ENCODE measurements around the gene CST11.

Gene CST11

DNA sequence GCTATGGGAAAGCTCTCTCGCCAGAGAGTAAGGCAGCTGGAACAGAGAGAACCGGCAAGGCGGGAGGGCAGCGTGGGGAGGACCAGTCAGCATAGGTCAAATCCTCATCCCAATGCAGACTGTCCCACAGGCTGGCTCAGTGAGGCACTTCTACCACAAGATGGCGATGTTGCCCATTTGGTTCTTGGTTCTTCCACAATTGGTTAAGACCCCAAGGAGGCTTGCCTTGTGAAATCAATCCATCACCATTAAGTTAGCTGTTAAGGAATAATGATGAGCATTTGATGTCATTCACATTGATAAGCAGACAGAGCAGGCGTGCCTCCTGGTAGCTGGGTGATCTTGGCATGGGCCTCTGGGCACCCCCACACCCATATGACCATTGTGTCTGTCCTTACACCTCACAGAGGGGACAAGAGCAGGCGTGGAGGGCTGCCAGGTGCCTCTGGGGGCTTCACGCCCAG is 10.8 kb downstream of the CST11 start:
- TF ChIP-seq GATA3 (IDR thresholded peaks at IDR 0.05; ENCODE audit: low read depth, low read length) (no peak), GATA2 (IDR thresholded peaks at IDR 0.05; ENCODE audit: low read depth, low read length) (no peak)

DNA sequence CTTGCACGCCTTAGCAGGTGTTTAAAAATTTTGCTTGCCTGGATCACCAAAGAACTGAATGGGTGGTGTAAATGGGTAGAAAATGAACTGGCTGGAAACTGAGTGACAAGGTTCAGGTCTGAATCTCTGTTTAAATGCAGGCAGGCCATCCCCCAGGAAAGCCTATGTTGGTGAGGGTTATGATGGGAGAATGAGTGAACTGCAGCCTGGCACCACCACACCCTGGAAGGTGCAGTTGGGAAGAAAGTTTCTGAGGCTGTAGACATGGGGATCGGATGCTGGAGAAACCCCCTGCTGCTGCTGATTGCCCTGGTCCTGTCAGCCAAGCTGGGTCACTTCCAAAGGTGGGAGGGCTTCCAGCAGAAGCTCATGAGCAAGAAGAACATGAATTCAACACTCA is 12.7 kb downstream of the CST11 start:
- TF ChIP-seq GATA2 (IDR thresholded peaks at IDR 0.05; ENCODE audit: low read depth, low read length) (no peak), GATA3 (IDR thresholded peaks at IDR 0.05; ENCODE audit: low read depth, low read length) (no peak)

DNA sequence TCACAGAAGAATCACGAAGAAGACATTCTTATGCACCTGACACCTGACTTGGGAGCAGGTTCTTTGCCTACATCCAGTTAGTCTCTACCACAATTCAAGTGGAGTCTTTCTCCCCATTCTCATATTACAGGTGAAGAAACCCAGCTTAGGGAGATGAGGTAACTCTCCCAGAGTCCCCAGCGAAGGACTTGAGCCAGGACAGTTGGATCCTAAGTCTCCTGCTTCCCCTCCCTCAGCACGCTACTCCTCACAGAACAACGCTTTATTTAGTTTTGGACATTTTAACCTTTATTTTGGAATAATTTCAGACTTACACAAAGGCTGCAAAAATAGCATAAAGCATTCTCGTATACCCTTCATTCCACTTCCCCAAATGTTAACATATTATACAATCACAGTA is 14.0 kb downstream of the CST11 start:
- TF ChIP-seq GATA3 (IDR thresholded peaks at IDR 0.05; ENCODE audit: low read depth, low read length) (no peak), GATA2 (IDR thresholded peaks at IDR 0.05; ENCODE audit: low read depth, low read length) (no peak)

DNA sequence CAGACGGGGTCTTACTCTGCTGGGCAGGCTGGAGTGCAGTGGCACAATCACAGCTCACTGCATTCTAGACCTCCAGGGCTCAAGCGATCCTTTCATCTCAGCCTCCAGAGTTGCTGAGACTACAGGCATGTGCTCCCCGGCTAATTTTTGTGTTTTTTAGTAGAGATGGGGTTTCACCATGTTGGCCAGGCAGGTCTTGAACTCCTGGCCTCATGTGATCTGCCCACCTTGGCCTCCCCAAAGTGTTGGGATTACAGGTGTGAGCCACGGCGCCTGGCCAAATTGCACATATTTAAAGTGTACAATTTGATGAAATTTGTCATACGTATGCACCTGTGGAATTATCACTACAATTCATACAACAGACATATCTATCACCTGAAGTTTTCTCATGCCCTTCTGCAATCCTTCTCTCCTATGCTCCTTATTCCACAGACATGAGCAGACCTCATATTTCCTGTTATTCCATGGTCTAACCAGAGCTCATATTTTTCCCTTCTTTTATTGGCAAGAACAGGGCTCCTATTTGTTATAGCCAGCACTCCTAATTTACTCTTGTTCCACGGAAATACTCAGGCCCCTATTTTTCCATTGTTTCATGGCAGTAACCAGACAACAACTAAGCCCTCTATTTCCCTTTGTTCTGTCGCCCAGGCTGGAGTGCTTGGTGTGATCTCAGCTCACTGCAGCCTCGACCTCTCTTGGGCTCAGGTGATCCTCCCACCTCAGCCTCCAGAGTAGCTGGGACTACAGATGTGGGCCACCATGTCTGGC is 15.4 kb downstream of the CST11 start:
- TF ChIP-seq GATA3 (IDR thresholded peaks at IDR 0.05; ENCODE audit: low read depth, low read length), result no peak
- no peak for TF ChIP-seq GATA2 (IDR thresholded peaks at IDR 0.05; ENCODE audit: low read depth, low read length)

DNA sequence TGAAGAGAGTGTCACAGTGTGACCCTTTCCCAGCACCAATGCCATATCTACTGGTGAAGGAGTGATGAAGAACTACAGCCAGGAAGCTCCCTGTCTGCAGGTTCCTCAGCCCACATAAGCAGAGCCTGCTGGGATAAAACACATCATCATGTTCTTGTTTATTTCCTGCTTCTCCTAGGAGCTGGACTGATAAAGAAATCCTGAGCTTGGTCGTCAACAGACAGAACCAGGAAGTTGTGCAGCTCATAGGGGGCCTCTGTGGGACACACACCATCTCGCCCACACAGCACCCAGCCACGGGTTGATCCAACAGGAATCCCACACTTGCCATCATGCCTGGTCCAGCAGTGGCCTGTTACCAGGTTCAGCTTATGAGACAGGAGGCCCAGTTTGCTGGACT is 16.0 kb downstream of the CST11 start:
- TF ChIP-seq GATA3 (IDR thresholded peaks at IDR 0.05; ENCODE audit: low read depth, low read length) (no peak), GATA2 (IDR thresholded peaks at IDR 0.05; ENCODE audit: low read depth, low read length) (no peak)

DNA sequence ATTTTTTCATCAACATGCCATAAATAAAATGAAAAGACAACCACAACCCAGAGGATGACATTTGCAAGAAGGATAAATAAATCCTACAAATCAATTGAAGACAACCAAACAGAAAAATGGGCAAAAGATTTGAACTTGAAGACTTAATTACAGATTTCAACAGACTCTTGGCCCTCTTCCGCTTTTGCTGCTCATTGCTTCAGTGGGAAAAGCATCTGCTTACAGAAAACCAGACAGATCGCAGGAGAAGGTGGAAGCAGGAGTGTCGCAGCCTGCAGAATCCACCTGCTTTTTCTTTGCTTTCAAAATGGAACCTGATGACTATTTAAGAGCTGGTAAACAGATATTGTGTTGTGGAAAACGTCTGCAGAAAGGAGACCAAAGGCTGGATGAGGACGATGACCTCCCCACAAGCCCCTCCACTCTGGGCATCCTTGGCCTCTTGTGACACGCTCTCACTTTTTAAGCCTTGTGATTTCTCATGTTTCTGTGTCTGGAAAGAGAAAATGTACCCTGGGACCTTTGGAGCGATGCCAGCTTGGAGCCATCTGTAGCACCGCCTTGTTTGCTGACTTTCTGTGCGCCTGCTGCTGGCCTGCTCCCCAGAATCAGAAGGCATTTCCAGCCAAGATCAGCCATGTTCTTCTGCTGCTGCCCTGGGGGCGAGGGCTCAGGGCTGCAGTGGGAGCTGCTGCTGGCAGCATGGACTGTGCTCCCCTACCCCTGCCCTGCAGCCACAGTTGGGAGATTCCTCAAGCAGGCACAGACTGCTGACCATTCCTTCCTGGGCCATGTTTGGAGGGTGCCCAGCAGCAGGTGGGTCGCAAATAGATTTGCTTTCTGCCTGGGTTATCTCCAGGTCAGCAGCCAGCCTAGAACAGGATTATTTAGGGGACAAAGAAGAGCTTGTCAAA is 16.8 kb downstream of the CST11 start:
- no peak for TF ChIP-seq GATA3 (IDR thresholded peaks at IDR 0.05; ENCODE audit: low read depth, low read length)
- TF ChIP-seq GATA2 (IDR thresholded peaks at IDR 0.05; ENCODE audit: low read depth, low read length), result no peak

DNA sequence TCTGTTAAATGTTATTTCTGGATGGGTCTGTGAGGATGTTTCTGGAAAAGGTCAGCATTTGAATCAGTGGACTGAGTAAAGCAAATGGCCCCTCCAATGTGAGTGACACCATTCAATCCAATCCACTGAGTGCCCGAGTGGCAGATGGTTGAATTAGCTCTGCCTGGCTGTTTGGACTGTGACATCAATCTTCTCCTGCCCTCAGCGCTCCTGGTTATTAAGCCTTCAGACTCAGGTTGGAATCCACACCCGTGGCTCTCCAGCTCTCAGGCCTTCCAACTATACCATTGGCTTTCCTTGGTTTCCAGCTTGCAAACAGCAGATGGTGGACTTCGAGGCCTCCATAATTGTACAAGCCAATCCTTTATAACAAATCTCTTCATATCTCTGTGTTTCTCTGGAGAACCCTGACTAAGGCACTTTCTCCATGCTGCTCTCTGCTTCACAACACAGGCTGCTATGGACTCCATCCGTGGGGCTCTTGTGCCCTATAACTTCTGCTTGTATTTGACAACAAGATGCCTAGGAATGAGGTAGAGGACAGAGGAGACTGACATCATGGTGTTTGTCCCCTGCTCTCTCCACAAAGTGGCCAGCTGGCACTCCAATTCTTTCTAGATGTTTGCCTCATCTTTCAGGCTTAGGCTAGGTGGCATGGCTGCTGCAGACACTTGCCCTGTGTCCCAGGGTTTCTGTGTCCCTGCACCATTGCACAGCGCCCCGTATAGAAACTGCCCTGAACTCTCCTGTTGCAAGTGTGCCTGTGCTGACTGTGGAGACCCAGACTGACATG is 18.0 kb downstream of the CST11 start:
- TF ChIP-seq GATA3 (IDR thresholded peaks at IDR 0.05; ENCODE audit: low read depth, low read length) (no peak), GATA2 (IDR thresholded peaks at IDR 0.05; ENCODE audit: low read depth, low read length) (no peak)

DNA sequence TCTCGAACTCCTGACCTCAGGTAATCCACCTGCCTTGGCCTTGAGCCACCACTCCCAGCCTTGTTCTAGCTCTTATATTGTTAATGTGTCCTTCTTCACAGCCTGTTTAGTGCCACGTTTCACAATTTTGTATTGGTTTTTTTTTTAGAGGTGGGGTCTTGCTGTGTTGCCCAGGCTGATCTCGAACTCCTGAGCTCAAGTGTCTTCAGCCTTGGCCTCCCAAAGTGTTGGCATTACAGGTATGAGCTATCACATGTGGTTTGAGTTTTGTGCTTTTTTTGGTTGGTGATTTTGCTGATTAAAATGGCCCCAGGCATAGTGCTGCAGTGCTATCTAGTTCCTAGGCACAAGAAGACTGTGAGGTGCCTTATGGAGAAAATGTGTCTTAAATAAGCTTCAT is 19.0 kb downstream of the CST11 start:
- TF ChIP-seq GATA3 (IDR thresholded peaks at IDR 0.05; ENCODE audit: low read depth, low read length) (no peak), GATA2 (IDR thresholded peaks at IDR 0.05; ENCODE audit: low read depth, low read length) (no peak)

DNA sequence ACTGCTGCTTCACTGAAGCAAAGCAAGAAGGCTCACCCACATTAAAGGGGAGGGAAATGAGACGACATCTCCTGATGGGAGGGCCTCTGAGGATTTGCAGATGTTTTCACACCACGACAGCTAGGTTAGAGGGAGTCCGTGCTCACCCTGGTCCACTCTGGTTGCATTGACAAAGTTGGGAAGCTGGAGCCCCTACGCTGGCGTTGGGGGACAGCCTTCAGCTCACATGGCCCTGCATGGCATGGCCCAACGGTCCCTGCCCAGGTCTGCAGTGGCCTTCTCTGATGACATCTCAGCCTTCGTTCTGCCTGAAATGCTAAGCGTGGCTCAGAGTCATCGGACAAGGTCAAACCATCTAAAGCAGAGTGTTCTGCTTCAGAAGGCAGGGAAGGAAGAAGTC is 27.5 kb downstream of the CST11 start:
- TF ChIP-seq GATA3 (IDR thresholded peaks at IDR 0.05; ENCODE audit: low read depth, low read length) (no peak), GATA2 (IDR thresholded peaks at IDR 0.05; ENCODE audit: low read depth, low read length) (no peak)

DNA sequence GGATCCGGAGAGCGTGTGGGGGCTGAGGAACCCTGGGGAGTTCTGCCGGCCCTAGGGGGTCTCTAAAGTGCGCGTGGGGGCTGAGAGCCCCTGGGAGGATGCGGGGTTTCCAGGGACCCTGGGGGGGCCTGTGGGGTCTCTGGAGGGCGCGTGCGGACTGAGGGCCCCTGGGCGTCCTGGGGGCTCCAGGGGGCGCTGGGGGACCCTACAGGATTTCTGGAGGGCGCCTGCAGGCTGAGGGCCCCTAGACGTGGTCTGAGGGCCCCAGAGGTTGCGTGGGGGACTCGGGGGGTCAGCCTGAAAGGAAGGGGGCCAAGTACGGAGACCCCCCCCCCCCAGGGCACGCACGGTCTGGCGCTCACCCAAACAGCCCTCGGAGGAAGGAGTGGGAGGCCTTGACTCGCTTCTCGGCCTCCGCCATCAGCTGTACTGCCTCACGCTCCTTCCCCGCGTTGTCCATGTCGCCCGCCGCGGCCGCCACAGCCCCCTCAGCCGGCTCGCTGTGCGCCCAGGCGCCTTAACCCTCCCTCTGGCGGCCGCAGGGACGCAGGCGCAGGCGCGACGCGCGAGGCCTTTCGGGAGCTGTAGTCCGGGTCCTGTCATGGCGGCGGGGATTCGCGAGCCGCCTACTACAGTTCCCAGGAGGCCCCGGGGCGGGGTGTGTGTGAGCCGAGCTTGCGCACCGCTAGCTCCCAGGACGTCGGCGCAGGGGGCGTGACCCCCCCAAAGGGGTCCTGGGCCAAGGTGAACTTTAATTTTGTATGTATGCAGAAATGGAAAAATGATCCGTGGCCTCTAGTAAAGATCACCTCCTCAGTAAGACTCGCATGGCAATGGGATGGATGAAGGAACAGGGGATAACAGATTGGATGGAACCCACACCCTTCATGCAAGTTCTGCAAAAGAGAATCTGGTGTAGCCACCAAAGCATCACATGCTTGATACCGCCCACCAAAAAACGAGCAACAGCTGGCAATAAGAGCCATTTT is 31.4 kb downstream of the CST11 start, which contains the start of gene NAPB:
TSS of gene NAPB (minus strand) at position 546 of the 989 bp plus-strand sequence. CDS start at position 460, 86 bp downstream.
- no peak for TF ChIP-seq GATA3 (IDR thresholded peaks at IDR 0.05; ENCODE audit: low read depth, low read length)
- TF ChIP-seq GATA2 (IDR thresholded peaks at IDR 0.05; ENCODE audit: low read depth, low read length), result no peak

DNA sequence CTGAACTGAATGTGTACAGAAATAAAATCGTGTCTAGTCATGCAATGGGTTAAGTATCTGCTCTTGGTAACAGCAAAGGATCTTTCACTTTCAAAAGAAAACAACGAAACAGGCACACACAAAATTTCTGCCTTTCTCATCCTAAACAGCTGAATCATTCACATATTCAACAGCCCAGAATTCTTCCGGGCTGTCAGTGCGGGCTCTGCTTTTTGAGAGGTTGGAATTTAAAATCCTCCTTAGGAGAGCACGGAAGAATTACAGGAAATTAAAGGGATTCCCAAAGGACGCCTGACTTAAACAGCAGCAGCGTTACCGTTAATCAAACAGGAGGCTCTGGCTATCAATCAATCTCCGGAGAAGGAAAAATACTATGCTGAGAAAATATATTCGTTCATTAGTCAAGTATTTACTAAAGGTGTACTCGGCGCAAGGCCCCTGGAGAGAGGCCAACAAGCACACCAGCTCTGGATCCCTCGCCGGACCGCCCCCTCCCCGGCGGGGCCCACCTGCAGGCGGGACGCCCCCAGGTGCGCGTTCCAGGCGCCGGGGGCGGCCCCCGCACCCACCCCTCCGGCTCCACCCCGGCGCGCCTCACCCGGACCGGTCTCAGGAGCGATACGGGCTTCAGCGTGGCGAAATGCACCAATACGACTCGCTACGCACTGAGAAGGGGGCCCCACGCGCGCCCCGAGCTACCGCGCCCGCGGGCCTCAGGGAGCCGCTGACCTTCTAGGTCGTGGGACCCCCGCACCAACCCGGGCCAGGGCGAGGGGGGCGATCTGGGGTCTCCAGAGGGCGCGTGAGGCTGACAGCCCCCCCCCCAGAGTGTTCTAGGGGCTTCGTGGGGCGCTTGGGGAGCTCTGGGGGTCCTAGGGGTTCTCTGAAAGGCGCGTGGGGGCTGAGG is 32.4 kb downstream of the CST11 start:
- TF ChIP-seq GATA3 (IDR thresholded peaks at IDR 0.05; ENCODE audit: low read depth, low read length) (no peak), GATA2 (IDR thresholded peaks at IDR 0.05; ENCODE audit: low read depth, low read length) (no peak)

DNA sequence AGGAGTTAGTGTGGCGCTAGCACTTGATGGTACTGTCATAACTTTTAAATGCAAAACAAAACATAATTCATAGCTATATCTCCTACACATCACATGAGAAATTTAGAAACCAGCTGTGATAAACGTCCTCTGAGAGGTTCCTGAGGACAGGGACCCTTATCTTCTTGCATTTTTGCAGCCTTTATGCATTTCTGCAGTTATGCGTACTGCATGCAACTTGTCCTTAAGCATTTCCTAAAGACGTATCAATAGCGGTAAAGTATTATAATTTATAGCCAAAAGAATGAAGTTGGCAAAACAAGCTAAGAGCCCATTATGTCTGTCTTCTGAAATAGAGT is 33.0 kb downstream of the CST11 start:
- no peak for TF ChIP-seq GATA3 (IDR thresholded peaks at IDR 0.05; ENCODE audit: low read depth, low read length)
- TF ChIP-seq GATA2 (IDR thresholded peaks at IDR 0.05; ENCODE audit: low read depth, low read length), result no peak

Measured in SH-SY5Y (cell line).